ENCODE results near the gene DAND5. TPM values are rescaled to one million over a fixed set of nuclear protein-coding genes. Genes with fewer than 3 reads are reported as not detected.
A peak's percentile ranks its signal among the peaks of the same experiment; 100 is the strongest.

DAND5 gene
- polyA plus RNA-seq, 1 of the 3 experiments (the other 2 are of a cell fraction), result 1.0 TPM

- H3K79me2 ChIP-seq (ENCODE audit: insufficient read depth), result peaks cover 20% of the 10 kb centered on the region
These were observed 50.0 kb downstream of the DAND5 start for GRCh38 chr19:13019332-13019731.

GRCh38 chr19:13020002-13020414, 50.6 kb downstream of the DAND5 start:
- H3K9me2 ChIP-seq, result no peaks in the 10 kb centered on the region
- TF ChIP-seq MAX (IDR thresholded peaks at IDR 0.05; ENCODE audit: low read depth), result no peak
- TF ChIP-seq TCF12 (IDR thresholded peaks at IDR 0.05), result no peak
- TF ChIP-seq USF2 (IDR thresholded peaks at IDR 0.05; ENCODE audit: borderline replicate concordance, low read depth, low read length), result no peak
- TF ChIP-seq ELF1 (IDR thresholded peaks at IDR 0.05), result no peak
- no peak for TF ChIP-seq MEF2A (IDR thresholded peaks at IDR 0.05; ENCODE audit: borderline replicate concordance, low read depth)
- TF ChIP-seq IRF3 (IDR thresholded peaks at IDR 0.05; ENCODE audit: low read depth, low read length), result no peak
- TF ChIP-seq YY1 (IDR thresholded peaks at IDR 0.05; ENCODE audit: low read depth), result no peak
- no peak for TF ChIP-seq FOXM1 (IDR thresholded peaks at IDR 0.05; ENCODE audit: low read depth)
- TF ChIP-seq NFIC (IDR thresholded peaks at IDR 0.05; ENCODE audit: borderline replicate concordance), result no peak
- no peak for TF ChIP-seq EZH2phosphoT487 (IDR thresholded peaks at IDR 0.05; ENCODE audit: borderline replicate concordance, low read depth)
- TF ChIP-seq RFX5 (IDR thresholded peaks at IDR 0.05; ENCODE audit: low read length), result no peak
- peak overlapping the region in 1 of 2 experiments; percentile 19; a peak in 1 of 4 replicates for H3K27ac ChIP-seq (ENCODE audit: low read depth in 2 of 2, low read length in 1 of 2)
- no peak overlapping the region for H3K9ac ChIP-seq
- no peaks in the 10 kb centered on the region for H4K20me1 ChIP-seq (ENCODE audit: insufficient read depth)
- WGBS (ENCODE audit: low lambda C conversion rate), result 95% methylated on average over 7 of the region's 7 CpGs
- peaks cover 9% of the 10 kb centered on the region for H3F3A ChIP-seq (replicated peaks; ENCODE audit: insufficient read depth)
- H3K9me3 ChIP-seq, result no peaks in the 10 kb centered on the region
- H2AFZ ChIP-seq (ENCODE audit: low read depth), result no peak overlapping the region
- H3K4me1 ChIP-seq (ENCODE audit: control insufficient read depth in 1 of 2, insufficient read depth in 2 of 2, low read depth in 1 of 2, low read length in 1 of 2), result peaks cover 27 to 54% of the 10 kb centered on the region in 2 experiments
- peak overlapping the region; percentile 20; the same call in 1 of the 2 replicates for H3K4me2 ChIP-seq
- CTCF ChIA-PET, result interaction anchor here (1.4 to 4.7 kb wide), 4 partner anchors 10 to 43 kb away, joined by 5 to 43 read pairs (median 12); no protein-coding TSS in a partner anchor
- peaks cover 27% of the 10 kb centered on the region for H3K79me2 ChIP-seq (ENCODE audit: insufficient read depth)
- no peak for DNase-seq
- H3K27me3 ChIP-seq (ENCODE audit: insufficient read depth), result no peaks in the 10 kb centered on the region
- POLR2A ChIA-PET, result no interaction called here
- H3K4me3 ChIP-seq (ENCODE audit: low read depth in 2 of 2, low read length in 1 of 2), result no peak overlapping the region
- no peaks in the 10 kb centered on the region for H3K36me3 ChIP-seq (replicated peaks in 1 of 2; ENCODE audit: control insufficient read depth in 1 of 2, insufficient read depth in 2 of 2, low read length in 1 of 2)

More at GRCh38 chr19:13019332-13019731, 50.0 kb downstream of the DAND5 start:
- peaks cover 27 to 52% of the 10 kb centered on the region in 2 experiments for H3K4me1 ChIP-seq (ENCODE audit: control insufficient read depth in 1 of 2, insufficient read depth in 2 of 2, low read depth in 1 of 2, low read length in 1 of 2)
- no peaks in the 10 kb centered on the region for H3K27me3 ChIP-seq (ENCODE audit: insufficient read depth)
- CTCF ChIA-PET, result interaction anchor here (2.9 kb wide), 1 partner anchor 42 kb away, joined by 12 read pairs; no protein-coding TSS in a partner anchor
- POLR2A ChIA-PET, result no interaction called here
- H3K9me2 ChIP-seq, result no peaks in the 10 kb centered on the region
- H3K36me3 ChIP-seq (replicated peaks in 1 of 2; ENCODE audit: control insufficient read depth in 1 of 2, insufficient read depth in 2 of 2, low read length in 1 of 2), result no peaks in the 10 kb centered on the region
- no peak for DNase-seq
- 96% methylated on average over 4 of the region's 4 CpGs for WGBS (ENCODE audit: low lambda C conversion rate)
- no peak overlapping the region for H3K4me3 ChIP-seq (ENCODE audit: low read depth in 2 of 2, low read length in 1 of 2)
- peak overlapping the region; percentile 14 to 86; a peak in 3 of 4 replicates for H3K27ac ChIP-seq (ENCODE audit: low read depth in 2 of 2, low read length in 1 of 2)
- TF ChIP-seq SMC3 (IDR thresholded peaks at IDR 0.05; ENCODE audit: low read depth, low read length) (no peak), CTCF (IDR thresholded peaks at IDR 0.05) (no peak), GATA2 (CRISPR knock-in tag; IDR thresholded peaks at IDR 0.05) (no peak), EP300 (IDR thresholded peaks at IDR 0.05; ENCODE audit: borderline replicate concordance in 1 of 2, low read depth in 1 of 2, low read length in 1 of 2) (no peak)
- H3F3A ChIP-seq (replicated peaks; ENCODE audit: insufficient read depth), result peaks cover 9% of the 10 kb centered on the region
- H2AFZ ChIP-seq (ENCODE audit: low read depth), result no peak overlapping the region
- no peak overlapping the region for H3K4me2 ChIP-seq
- H4K20me1 ChIP-seq (ENCODE audit: insufficient read depth), result no peaks in the 10 kb centered on the region
- H3K9me3 ChIP-seq, result no peaks in the 10 kb centered on the region
- H3K9ac ChIP-seq, result no peak overlapping the region

All from SK-N-SH (cell line).